NCI-H1092 treated with DMSO at 0.1 percent for 48 hours (cell line): ENCODE measurements around the gene GPRC5B.

ENCODE experiments used
- DNase-seq: peaks from one replicate; lab custom pipeline; 2025; lab: John Stamatoyannopoulos, UW

The GPRC5B gene

DNA sequence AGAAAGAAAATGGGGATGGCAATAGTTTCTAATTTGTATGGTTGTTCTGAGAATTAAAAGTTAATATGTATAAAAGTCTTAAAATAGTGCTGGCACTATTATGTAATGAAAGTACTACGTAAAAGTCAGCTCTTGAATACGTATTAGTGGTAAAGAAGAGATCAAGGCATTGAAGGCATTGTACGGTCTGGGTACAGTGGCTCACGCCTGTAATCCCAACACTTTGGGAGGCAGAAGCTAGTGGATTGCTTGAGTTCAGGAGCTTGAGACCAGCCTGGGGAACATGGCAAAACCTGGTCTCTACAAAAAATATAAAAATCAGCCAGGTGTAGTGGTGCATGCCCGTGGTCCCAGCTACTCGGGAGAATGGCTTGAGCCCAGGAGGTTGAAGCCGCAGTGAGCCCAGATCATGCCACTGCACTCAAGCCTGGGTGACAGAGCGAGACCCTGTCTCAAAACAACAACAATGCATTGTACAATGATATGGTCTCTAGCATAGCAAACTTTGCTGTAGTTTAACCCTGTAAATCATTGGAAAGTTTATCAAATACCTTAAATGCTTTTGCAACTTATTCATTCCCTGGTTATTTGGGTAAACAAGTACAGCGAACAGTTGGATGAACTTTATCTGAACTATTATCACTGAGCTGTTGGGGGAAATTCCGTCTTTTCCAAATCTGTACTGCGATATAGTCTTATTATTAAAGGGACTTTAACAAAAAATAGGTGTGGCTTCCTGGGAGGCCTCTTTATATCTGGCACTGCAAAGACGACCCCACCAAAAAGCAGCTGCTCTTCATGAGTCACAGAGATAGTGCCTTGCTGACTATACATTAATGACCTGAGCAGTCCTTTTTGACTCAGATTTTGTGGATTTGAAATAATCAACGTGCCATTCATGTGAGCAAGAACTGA, 73.6 kb downstream of the GPRC5B start:
- no peak for DNase-seq

DNA sequence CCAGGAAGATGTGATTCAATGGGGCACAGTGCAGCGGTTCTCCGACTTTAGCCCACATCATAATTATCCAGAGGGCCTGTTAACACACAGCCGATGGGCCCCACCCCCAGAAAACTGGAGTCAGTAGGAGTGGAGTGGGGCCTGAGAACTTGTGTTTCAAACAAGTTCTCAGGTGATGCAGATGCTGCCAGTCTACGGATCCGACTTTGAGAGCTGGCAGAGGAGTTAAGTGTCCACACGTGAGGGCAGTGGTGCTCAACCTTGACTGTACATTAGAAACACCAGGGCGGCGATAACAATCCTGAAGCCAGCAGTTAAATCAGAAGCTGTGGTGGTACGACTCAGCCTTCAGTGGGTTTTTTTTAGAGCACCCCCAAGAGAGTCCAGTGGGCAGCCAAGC, 75.0 kb downstream of the GPRC5B start:
- DNase-seq, result no peak

DNA sequence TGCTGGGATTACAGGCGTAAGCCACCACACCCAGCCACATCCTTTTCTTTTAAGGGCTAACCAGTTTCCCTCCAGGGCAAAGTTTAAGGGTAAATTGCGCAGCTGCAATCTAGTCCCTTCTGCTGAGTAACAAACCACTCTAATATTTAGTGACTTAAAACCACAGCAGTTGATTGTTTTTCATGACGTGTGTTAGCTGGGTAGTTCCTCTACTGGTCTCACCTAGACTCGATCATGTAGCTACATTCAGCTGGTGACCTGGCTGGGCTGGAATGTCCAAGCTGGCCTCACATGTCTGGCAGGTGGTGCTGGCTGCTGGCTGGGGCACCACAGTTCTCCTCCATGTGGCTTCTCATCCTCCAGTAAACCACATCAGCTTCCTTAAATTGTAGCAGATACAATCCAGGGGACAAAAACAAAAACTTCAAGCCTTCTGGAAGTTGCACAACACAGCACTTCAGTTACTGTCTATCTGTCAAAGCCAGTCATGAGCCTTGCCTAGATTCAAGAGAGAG, 75.5 kb downstream of the GPRC5B start:
- DNase-seq, result no peak

DNA sequence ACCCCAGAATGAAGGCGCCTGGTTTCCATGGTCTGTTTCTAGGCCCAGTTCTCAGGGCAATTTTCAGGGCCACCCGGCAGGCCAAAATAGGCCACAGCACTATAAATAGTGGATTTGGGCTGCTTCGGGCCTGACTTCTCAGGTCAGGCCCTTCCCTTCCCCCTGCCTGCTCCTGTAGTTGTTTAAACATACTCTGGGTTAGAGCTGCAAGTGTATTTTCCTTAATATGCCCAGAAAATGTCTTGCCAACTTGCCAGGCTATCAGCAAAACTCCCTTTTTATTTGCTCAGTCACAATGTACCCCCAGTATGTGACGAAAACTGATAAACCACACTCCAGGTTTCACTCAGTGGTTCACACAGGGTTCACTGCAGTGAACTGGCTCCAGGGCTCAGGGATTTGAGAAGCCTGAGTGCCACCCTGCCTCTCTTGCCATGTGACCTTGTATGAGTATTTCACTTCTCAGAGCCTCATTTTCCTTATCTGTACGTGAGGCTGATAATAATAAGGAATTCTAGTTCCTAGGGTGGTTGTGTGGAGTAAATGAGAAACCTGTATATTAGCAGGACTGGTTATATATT, 76.5 kb downstream of the GPRC5B start:
- no peak for DNase-seq
